K562 (cell line): ENCODE data around the gene FASTK. TPM values are rescaled to one million over a fixed set of nuclear protein-coding genes. Genes with fewer than 3 reads are reported as not detected.

Experiments used
- ARID3B ChIP-seq: fragments of 250-450 bp; sonication (Bioruptor Pico); IDR thresholded peaks from 2 replicates; pipeline ENCODE4 v1.4.0; 2020; ENCODE audit warnings: borderline replicate concordance
- CREB3 ChIP-seq: fragments of 450-650 bp; conservative IDR thresholded peaks from 2 replicates; pipeline ENCODE4 v1.6.1; 2016; ENCODE audit warnings: missing genetic modification characterization, low read depth, mild to moderate bottlenecking, missing compliant biosample characterization, moderate library complexity
- DMBX1 ChIP-seq: fragments of 250-450 bp; sonication (Bioruptor Pico); IDR thresholded peaks from 2 replicates; pipeline ENCODE4 v1.8.0; 2022; ENCODE audit warnings: inconsistent platforms, mild to moderate bottlenecking, moderate library complexity, borderline replicate concordance
- ELF1 ChIP-seq: fragments of 200-800 bp; sonication (Bioruptor generic); IDR thresholded peaks from 2 replicates; pipeline ENCODE4 v1.6.1; 2016; ENCODE audit warnings: missing genetic modification characterization, missing compliant biosample characterization
- ETV1 ChIP-seq: fragments of 450-650 bp; conservative IDR thresholded peaks from 2 replicates; pipeline ENCODE4 v1.6.1; 2016; ENCODE audit warnings: missing genetic modification characterization, control low read depth, low read depth, missing compliant biosample characterization
- NKRF ChIP-seq: fragments of 450-650 bp; IDR thresholded peaks from 2 replicates; pipeline ENCODE4 v1.6.1; 2016; ENCODE audit warnings: borderline replicate concordance
- NR3C1 ChIP-seq: sonication (generic); formaldehyde crosslinking; IDR thresholded peaks from 2 replicates; pipeline ENCODE4 v1.8.1; 2022; ENCODE audit warnings: missing genetic modification reagents
- PATZ1 ChIP-seq: fragments of 250-450 bp; sonication (Bioruptor Pico); IDR thresholded peaks from 2 replicates; pipeline ENCODE4 v1.5.0; 2020; ENCODE audit warnings: mild to moderate bottlenecking, borderline replicate concordance
- RREB1 ChIP-seq: fragments of 250-450 bp; sonication (Bioruptor Pico); IDR thresholded peaks from 2 replicates; pipeline ENCODE4 v1.4.0; 2020
- SLC30A9 ChIP-seq: fragments of 250-450 bp; sonication (Bioruptor Pico); IDR thresholded peaks from 2 replicates; pipeline ENCODE4 v1.8.0; 2022; ENCODE audit warnings: mild to moderate bottlenecking, moderate library complexity
- SMC3 ChIP-seq: conservative IDR thresholded peaks from 2 replicates; pipeline ENCODE4 v1.6.1; 2011; ENCODE audit warnings: low read depth, low read length, improper control_type of control experiment; ENCODE audit not compliant: insufficient read depth
- XRCC4 ChIP-seq: IDR thresholded peaks from one replicate; pipeline ENCODE4 v1.6.1; 2011; ENCODE audit not compliant: insufficient read depth, insufficient read length; ENCODE audit errors: extremely low read depth
- polyA plus RNA-seq, 8 experiments: library from polyadenylated mRNA; depleted of rRNA in 4 of 8; stranded (reverse) in 5 of 8; unstranded in 3 of 8; fragments of >200 nt; fragmentation: Nextera tagmentation in 2 of 8; fragmentation: Illumina TruSeq in 1 of 8; extraction: Ambion mirVana in 2 of 8; extraction: Trizol in 1 of 8; gene quantifications; 2 replicates each; pipeline versions ENCODE4 v1.2.1 to v1.2.3, GENCODE V29; 2011 to 2014; ENCODE audit warnings: inconsistent platforms in 1 of 8, missing spikeins in 1 of 8
- total RNA-seq, 7 experiments: library from RNA; depleted of rRNA in 6 of 7; stranded (reverse); fragments of >200 nt in 6 of 7; fragmentation: Illumina TruSeq in 2 of 7; extraction: Trizol in 2 of 7; gene quantifications; 2 replicates each; pipeline versions ENCODE4 v1.2.1 to v1.2.3, GENCODE V29; 2011 to 2021; ENCODE audit warnings: low replicate concordance in 1 of 7

FASTK gene
- total and polyA plus RNA-seq, 9 of the 15 experiments (the other 6 are each of a cell fraction or from before 2014, with no cell fraction given): 0.51 to 150 (median 48.2) TPM

GRCh38 chr7:151080522-151081169 is at the start of gene FASTK (continued):
- TF ChIP-seq RREB1 (peak; percentile 6; the same call in 1 of the 2 replicates), SLC30A9 (CRISPR knock-in tag) (no peak), ARID3B (CRISPR knock-in tag) (no peak), NKRF (no peak; the same call in 1 of the 2 replicates), ELF1 (tag) (no peak), XRCC4 (no peak), DMBX1 (no peak), ETV1 (tag) (no peak), CREB3 (tag) (peak; percentile 81; the same call in 1 of the 2 replicates), PATZ1 (CRISPR knock-in tag) (0 out of 2 replicates have a peak, but pooled peaks have one; percentile 19), NR3C1 (CRISPR knock-in tag) (0 out of 2 replicates have a peak, but pooled peaks have one; percentile 11), SMC3 (0 out of 2 replicates have a peak, but pooled peaks have one; percentile 2)
